ACC112 (cell line): ENCODE results near the gene ZNF658.
"Not testable (repeated sequence)": the region's sequence is repeated elsewhere in the genome, so short reads cannot be mapped to it uniquely, and the experiment has no call there.

Source experiments
- H2AFZ ChIP-seq: fragments of 200-600 bp; sonication (generic); one replicate; pipeline ENCODE4 v1.6.0; 2017; ENCODE audit warnings: antibody characterized with exemption, low read length; ENCODE audit not compliant: unreplicated experiment
- H3K27ac ChIP-seq: fragments of 200-600 bp; sonication (generic); 2 replicates; pipeline ENCODE4 v1.5.1; 2014; ENCODE audit warnings: low read depth, mild to moderate bottlenecking, antibody characterized with exemption, low read length, moderate library complexity
- H3K27me3 ChIP-seq: fragments of 200-600 bp; sonication (generic); 2 replicates; pipeline ENCODE4 v1.6.1; 2014; ENCODE audit warnings: mild to moderate bottlenecking, antibody characterized with exemption, low read length, moderate library complexity, mixed read lengths; ENCODE audit not compliant: insufficient read depth
- H3K36me3 ChIP-seq: fragments of 200-600 bp; sonication (generic); 2 replicates; pipeline ENCODE4 v1.6.1; 2016; ENCODE audit warnings: mild to moderate bottlenecking, antibody characterized with exemption, low read length, moderate library complexity, mixed read lengths; ENCODE audit not compliant: insufficient read depth
- H3K4me1 ChIP-seq: fragments of 200-600 bp; sonication (generic); one replicate; pipeline ENCODE4 v1.6.1; 2016; ENCODE audit warnings: low read length, mixed read lengths; ENCODE audit not compliant: insufficient read depth, unreplicated experiment, control insufficient read depth
- H3K4me3 ChIP-seq: fragments of 200-600 bp; sonication (generic); 2 replicates; pipeline ENCODE4 v1.5.1; 2014; ENCODE audit warnings: mild to moderate bottlenecking, low read depth, low read length
- H3K79me2 ChIP-seq: fragments of 200-600 bp; sonication (generic); one replicate; pipeline ENCODE4 v1.6.0; 2016; ENCODE audit warnings: low read length; ENCODE audit not compliant: control insufficient read depth, unreplicated experiment, insufficient read depth

The ZNF658 gene

GRCh38 chr9:66938322-66938721 lies 37.8 kb downstream of the ZNF658 start:
- H3K27ac ChIP-seq, H3K27me3 ChIP-seq, H3K4me1 ChIP-seq, H3K79me2 ChIP-seq, H3K4me3 ChIP-seq, H2AFZ ChIP-seq, H3K36me3 ChIP-seq: not testable (repeated sequence)

GRCh38 chr9:66939878-66940830 lies 39.6 kb downstream of the ZNF658 start:
- not testable (repeated sequence) for H3K36me3 ChIP-seq, H2AFZ ChIP-seq, H3K27me3 ChIP-seq, H3K79me2 ChIP-seq, H3K4me3 ChIP-seq, H3K27ac ChIP-seq, H3K4me1 ChIP-seq

- H3K4me3 ChIP-seq, H3K4me1 ChIP-seq, H3K79me2 ChIP-seq, H3K36me3 ChIP-seq, H2AFZ ChIP-seq, H3K27ac ChIP-seq, H3K27me3 ChIP-seq: not testable (repeated sequence)
Observed at GRCh38 chr9:66942400-66943155, 42.1 kb downstream of the ZNF658 start.

GRCh38 chr9:66952576-66952975 lies 52.1 kb downstream of the ZNF658 start:
- H3K4me1 ChIP-seq, H3K79me2 ChIP-seq, H2AFZ ChIP-seq, H3K36me3 ChIP-seq, H3K4me3 ChIP-seq, H3K27me3 ChIP-seq, H3K27ac ChIP-seq: not testable (repeated sequence)
